ENCODE measurements around the gene PEX14. TPM values are rescaled to one million over a fixed set of nuclear protein-coding genes. Genes with fewer than 3 reads are reported as not detected.

The PEX14 gene
- total RNA-seq, 2 experiments from 2014 or later = 13.3 to 14.8 TPM

DNA sequence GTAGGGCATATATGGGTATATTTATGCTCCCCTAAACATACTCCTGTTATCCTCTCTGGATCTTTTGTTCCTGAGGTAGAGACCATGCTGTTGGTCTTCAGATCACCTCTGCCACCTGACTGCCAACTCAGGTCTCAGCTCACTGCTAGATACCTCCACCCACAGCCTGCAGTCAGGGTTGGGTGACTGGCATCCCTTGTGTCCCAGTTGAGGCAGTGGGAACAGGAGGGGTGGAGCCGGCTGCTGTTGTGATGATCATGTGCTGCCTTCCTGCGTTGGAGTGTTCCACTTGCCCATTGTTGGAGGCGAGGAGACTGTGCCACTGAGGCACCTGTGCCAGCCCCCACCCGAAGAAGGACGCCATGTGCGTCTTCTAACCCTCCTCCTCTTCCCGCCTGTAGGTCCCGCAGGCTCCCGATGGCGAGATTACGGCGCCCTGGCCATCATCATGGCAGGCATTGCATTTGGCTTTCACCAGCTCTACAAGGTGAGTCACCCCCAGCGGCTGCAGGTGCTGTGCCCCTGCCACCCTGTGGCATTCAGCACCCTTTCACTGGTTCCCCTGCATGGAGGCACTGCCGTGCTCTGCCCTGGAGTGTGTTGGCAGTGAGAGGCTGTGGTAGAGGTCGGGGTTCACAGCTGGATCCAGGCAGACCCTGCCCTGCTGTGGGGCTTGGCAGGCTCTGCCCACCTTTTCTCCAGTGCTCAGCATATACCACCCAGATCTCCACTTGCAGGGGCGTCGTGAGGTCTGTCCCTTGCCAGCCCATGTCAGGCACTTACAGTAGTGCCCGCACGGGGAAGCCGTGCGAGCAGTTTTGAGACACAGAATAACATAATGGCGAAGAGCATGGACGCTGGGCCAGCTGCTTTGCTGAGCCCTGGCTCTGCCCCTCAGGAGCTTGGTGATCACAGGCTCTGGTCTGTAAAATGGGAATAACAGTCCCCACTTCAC is 143.5 kb downstream of the PEX14 start:
- Mint-ChIP-seq H3K27me3 (no peaks in the 10 kb centered on the region), H3K4me3 (no peak overlapping the region), H3K36me3 (ENCODE audit: low read depth) (peaks cover 25% of the 10 kb centered on the region), H3K27ac (no peak overlapping the region), H3K9me3 (no peaks in the 10 kb centered on the region), H3K4me1 (ENCODE audit: low read depth) (no peaks in the 10 kb centered on the region)
- Histone ChIP-seq H3K27ac (ENCODE audit: low read depth in 1 of 2, low read length in 2 of 2) (no peak overlapping the region), H3K4me3 (ENCODE audit: low read length) (no peak overlapping the region), H3K9me3 (ENCODE audit: control insufficient read depth in 1 of 2, insufficient read depth in 1 of 2, low read length in 2 of 2) (no peaks in the 10 kb centered on the region), H3K4me1 (ENCODE audit: insufficient read depth, low read length) (no peaks in the 10 kb centered on the region), H3K36me3 (ENCODE audit: insufficient read depth, low read length) (peaks cover 12% of the 10 kb centered on the region), H3K27me3 (ENCODE audit: control insufficient read depth in 1 of 2, insufficient read depth in 2 of 2, low read length in 2 of 2) (no peaks in the 10 kb centered on the region)
- POLR2A ChIA-PET = no interaction called here
- ATAC-seq (ENCODE audit: poor library complexity) = no peak
- CTCF ChIA-PET = no interaction called here
- TF ChIP-seq, protein P1, sequence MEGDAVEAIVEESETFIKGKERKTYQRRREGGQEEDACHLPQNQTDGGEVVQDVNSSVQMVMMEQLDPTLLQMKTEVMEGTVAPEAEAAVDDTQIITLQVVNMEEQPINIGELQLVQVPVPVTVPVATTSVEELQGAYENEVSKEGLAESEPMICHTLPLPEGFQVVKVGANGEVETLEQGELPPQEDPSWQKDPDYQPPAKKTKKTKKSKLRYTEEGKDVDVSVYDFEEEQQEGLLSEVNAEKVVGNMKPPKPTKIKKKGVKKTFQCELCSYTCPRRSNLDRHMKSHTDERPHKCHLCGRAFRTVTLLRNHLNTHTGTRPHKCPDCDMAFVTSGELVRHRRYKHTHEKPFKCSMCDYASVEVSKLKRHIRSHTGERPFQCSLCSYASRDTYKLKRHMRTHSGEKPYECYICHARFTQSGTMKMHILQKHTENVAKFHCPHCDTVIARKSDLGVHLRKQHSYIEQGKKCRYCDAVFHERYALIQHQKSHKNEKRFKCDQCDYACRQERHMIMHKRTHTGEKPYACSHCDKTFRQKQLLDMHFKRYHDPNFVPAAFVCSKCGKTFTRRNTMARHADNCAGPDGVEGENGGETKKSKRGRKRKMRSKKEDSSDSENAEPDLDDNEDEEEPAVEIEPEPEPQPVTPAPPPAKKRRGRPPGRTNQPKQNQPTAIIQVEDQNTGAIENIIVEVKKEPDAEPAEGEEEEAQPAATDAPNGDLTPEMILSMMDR (IDR thresholded peaks at IDR 0.05) = no peak
- DNase-seq = no peak
- intact Hi-C loops (cut with DNase I, micrococcal nuclease) = no loop called here

DNA sequence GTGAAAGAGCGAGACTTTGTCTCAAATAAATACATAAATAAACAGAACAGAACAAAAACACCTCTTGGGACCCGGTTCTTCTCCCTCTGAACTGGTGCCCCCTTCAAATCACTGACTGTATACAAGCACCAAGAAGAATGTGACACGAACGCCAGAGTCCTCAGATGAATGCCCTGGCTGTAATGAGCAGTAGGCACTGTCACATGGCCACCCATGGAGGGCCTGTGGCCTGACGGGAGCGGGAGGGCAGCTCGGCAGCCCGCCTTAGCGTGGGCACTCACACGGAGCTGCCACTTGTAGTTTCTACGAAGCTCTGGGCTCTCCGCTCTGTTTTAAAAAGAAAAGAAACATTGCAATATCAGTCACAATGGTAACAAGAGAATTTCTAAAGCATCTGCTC is 146.0 kb downstream of the PEX14 start:
- intact Hi-C loops (cut with DNase I, micrococcal nuclease) = no loop called here
- Mint-ChIP-seq H3K27ac (no peak overlapping the region), H3K9me3 (no peaks in the 10 kb centered on the region), H3K4me1 (ENCODE audit: low read depth) (no peaks in the 10 kb centered on the region), H3K36me3 (ENCODE audit: low read depth) (peaks cover 44% of the 10 kb centered on the region), H3K4me3 (no peak overlapping the region), H3K27me3 (no peaks in the 10 kb centered on the region)
- peak in 1 of 14 experiments; percentile 7 for DNase-seq
- Histone ChIP-seq H3K4me1 (ENCODE audit: insufficient read depth, low read length) (no peaks in the 10 kb centered on the region), H3K4me3 (ENCODE audit: low read length) (no peak overlapping the region), H3K27me3 (ENCODE audit: control insufficient read depth in 1 of 2, insufficient read depth in 2 of 2, low read length in 2 of 2) (no peaks in the 10 kb centered on the region), H3K27ac (ENCODE audit: low read depth in 1 of 2, low read length in 2 of 2) (no peak overlapping the region), H3K36me3 (ENCODE audit: insufficient read depth, low read length) (peaks cover 29% of the 10 kb centered on the region), H3K9me3 (ENCODE audit: control insufficient read depth in 1 of 2, insufficient read depth in 1 of 2, low read length in 2 of 2) (no peaks in the 10 kb centered on the region)
- ATAC-seq (ENCODE audit: poor library complexity) = no peak
- TF ChIP-seq, protein P1 (IDR thresholded peaks at IDR 0.05) = no peak
- POLR2A ChIA-PET = no interaction called here
- CTCF ChIA-PET = no interaction called here

DNA sequence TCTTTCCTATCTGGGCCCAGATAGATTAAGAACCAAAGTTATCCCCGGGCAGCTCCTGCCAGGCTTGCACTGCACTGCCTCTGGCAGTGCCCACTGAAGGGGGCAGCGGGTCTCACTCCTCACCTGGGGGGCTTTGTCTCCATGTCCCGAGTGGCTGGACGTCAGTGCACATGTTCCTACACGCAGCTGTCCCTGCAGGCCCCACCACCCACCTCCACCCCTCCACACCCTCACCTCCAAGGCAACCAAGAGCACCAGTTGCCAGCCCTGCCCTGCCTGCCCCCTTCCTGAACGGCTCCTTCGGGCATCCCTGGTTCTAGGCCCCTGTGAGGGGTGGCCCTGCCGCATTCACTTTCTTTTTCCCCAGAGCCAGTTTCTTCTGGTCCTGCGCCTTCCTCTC is 147.2 kb downstream of the PEX14 start:
- POLR2A ChIA-PET = no interaction called here
- Histone ChIP-seq H3K4me3 (ENCODE audit: low read length) (no peak overlapping the region), H3K4me1 (ENCODE audit: insufficient read depth, low read length) (no peaks in the 10 kb centered on the region), H3K27ac (ENCODE audit: low read depth in 1 of 2, low read length in 2 of 2) (no peak overlapping the region), H3K27me3 (ENCODE audit: control insufficient read depth in 1 of 2, insufficient read depth in 2 of 2, low read length in 2 of 2) (no peaks in the 10 kb centered on the region), H3K36me3 (ENCODE audit: insufficient read depth, low read length) (peaks cover 29% of the 10 kb centered on the region), H3K9me3 (ENCODE audit: control insufficient read depth in 1 of 2, insufficient read depth in 1 of 2, low read length in 2 of 2) (no peaks in the 10 kb centered on the region)
- Mint-ChIP-seq H3K36me3 (ENCODE audit: low read depth) (peaks cover 48% of the 10 kb centered on the region), H3K27ac (no peak overlapping the region), H3K4me3 (no peak overlapping the region), H3K9me3 (no peaks in the 10 kb centered on the region), H3K4me1 (ENCODE audit: low read depth) (no peaks in the 10 kb centered on the region), H3K27me3 (no peaks in the 10 kb centered on the region)
- DNase-seq (peak in 1 of 14 experiments; percentile 10), ATAC-seq (ENCODE audit: poor library complexity) (no peak)
- intact Hi-C loops (cut with DNase I, micrococcal nuclease) = no loop called here
- TF ChIP-seq, protein P1 (IDR thresholded peaks at IDR 0.05) = no peak
- CTCF ChIA-PET = no interaction called here
